Measurements from ENCODE around the gene APOL2.

The APOL2 gene

DNA sequence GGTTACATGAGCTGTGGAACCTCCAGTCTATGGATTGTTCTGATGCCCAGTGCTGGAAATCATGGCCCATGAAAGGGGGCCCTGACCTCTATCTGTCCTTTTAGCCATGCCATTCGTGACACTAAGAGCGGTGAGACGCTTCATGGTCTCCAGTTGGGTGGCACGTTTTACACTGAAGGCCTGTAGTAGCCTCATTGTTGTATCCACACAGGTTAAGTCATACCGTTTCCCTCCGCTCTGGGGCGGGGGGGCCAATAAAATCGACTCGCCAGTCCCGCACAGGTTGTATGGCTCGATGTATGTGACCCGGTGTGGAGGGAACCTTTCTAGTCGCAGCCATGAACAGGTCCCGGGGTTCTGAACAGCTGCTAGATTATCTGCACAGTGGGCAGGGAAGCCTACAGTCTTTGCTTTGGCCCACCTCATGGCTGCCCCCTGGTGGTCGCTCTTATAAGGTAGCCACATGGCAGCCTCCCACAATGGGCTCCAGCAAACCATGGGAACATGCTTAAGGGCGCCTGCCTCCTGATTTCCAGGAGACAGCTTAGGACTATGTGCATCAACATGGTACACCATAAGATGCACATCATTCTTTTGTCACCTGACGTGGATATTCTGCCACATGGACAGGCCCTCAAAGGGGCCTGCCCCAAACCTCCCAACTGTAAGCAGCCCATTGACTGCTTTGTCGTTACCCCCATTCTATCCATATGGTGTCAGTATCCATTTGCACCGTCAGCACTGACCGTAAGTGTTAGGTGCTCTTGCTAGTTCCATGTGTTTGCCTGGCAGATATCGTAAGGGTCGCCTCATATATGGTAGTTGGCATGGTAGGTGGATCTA, 59.1 kb downstream of the APOL2 start:
- no peaks in the 10 kb centered on the region for H3K27me3 ChIP-seq (replicated peaks; ENCODE audit: insufficient read depth, low read length)
- no peaks in the 10 kb centered on the region for H4K20me1 ChIP-seq (ENCODE audit: insufficient read depth, low read length)
- H3K9me3 ChIP-seq (replicated peaks; ENCODE audit: insufficient read depth, low read length), result no peaks in the 10 kb centered on the region
- H3K27ac ChIP-seq (ENCODE audit: low read length), result no peak overlapping the region
- H3K9ac ChIP-seq (ENCODE audit: low read length), result no peak overlapping the region
- TF ChIP-seq, protein P1, sequence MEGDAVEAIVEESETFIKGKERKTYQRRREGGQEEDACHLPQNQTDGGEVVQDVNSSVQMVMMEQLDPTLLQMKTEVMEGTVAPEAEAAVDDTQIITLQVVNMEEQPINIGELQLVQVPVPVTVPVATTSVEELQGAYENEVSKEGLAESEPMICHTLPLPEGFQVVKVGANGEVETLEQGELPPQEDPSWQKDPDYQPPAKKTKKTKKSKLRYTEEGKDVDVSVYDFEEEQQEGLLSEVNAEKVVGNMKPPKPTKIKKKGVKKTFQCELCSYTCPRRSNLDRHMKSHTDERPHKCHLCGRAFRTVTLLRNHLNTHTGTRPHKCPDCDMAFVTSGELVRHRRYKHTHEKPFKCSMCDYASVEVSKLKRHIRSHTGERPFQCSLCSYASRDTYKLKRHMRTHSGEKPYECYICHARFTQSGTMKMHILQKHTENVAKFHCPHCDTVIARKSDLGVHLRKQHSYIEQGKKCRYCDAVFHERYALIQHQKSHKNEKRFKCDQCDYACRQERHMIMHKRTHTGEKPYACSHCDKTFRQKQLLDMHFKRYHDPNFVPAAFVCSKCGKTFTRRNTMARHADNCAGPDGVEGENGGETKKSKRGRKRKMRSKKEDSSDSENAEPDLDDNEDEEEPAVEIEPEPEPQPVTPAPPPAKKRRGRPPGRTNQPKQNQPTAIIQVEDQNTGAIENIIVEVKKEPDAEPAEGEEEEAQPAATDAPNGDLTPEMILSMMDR (IDR thresholded peaks at IDR 0.05; ENCODE audit: low read length), result peak; percentile 75
- TF ChIP-seq EZH2phosphoT487 (IDR thresholded peaks at IDR 0.05; ENCODE audit: low read length), result no peak
- no peak overlapping the region for H3K4me2 ChIP-seq (ENCODE audit: low read depth, low read length)
- no peaks in the 10 kb centered on the region for H3K9me2 ChIP-seq (replicated peaks; ENCODE audit: insufficient read depth, low read length)
- H3K79me2 ChIP-seq (ENCODE audit: low read length), result no peaks in the 10 kb centered on the region
- peak overlapping the region; percentile 53; the same call in 1 of the 2 replicates for H2AFZ ChIP-seq (ENCODE audit: low read length)
- no peaks in the 10 kb centered on the region for H3K36me3 ChIP-seq (replicated peaks; ENCODE audit: insufficient read depth, low read length)
- H3K4me1 ChIP-seq (ENCODE audit: low read length), result no peaks in the 10 kb centered on the region
- DNase-seq, result peak; percentile 53
- H3F3A ChIP-seq (ENCODE audit: insufficient read depth, low read length), result no peaks in the 10 kb centered on the region
- no peak overlapping the region for H3K4me3 ChIP-seq (ENCODE audit: low read length)

- Histone ChIP-seq H2AFZ (ENCODE audit: low read length) (no peak overlapping the region), H3K79me2 (ENCODE audit: low read length) (no peaks in the 10 kb centered on the region), H3K27ac (ENCODE audit: low read length) (no peak overlapping the region), H3K27me3 (replicated peaks; ENCODE audit: insufficient read depth, low read length) (no peaks in the 10 kb centered on the region), H3K9me3 (replicated peaks; ENCODE audit: insufficient read depth, low read length) (no peaks in the 10 kb centered on the region), H3K4me2 (ENCODE audit: low read depth, low read length) (no peak overlapping the region), H4K20me1 (ENCODE audit: insufficient read depth, low read length) (no peaks in the 10 kb centered on the region), H3K4me1 (ENCODE audit: low read length) (no peaks in the 10 kb centered on the region), H3K9ac (ENCODE audit: low read length) (no peak overlapping the region), H3K9me2 (replicated peaks; ENCODE audit: insufficient read depth, low read length) (no peaks in the 10 kb centered on the region), H3K4me3 (ENCODE audit: low read length) (no peak overlapping the region), H3K36me3 (replicated peaks; ENCODE audit: insufficient read depth, low read length) (no peaks in the 10 kb centered on the region), H3F3A (ENCODE audit: insufficient read depth, low read length) (no peaks in the 10 kb centered on the region)
- DNase-seq, result no peak
- TF ChIP-seq EZH2phosphoT487 (IDR thresholded peaks at IDR 0.05; ENCODE audit: low read length) (no peak), EZH2 (optimal IDR thresholded peaks at IDR 0.05; ENCODE audit: low read depth, low read length) (no peak)
- TF ChIP-seq, protein P1 (IDR thresholded peaks at IDR 0.05; ENCODE audit: low read length), result no peak
Observed at GRCh38 chr22:36177160-36177559, 62.2 kb downstream of the APOL2 start.
